Measurements from ENCODE around the gene RBBP8.

The RBBP8 gene

DNA sequence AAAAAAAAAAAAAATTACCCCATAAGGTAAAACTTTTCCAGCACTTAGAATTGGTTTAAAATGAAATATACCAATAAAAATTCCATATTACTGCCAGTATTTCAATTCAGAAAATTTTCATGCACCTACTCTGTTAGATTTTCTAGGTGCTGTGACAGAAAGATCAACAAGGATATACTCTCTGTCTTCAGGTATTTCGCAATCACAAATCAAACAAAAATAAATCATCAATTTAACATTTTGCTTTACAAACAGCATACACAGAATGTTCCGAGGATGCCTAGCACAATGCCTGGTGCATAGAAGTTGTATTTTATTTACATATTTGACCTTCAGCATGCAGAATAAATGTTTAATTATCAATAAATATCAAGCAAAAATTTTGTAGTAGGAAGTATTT is 66.5 kb downstream of the RBBP8 start:
- no peak for DNase-seq

DNA sequence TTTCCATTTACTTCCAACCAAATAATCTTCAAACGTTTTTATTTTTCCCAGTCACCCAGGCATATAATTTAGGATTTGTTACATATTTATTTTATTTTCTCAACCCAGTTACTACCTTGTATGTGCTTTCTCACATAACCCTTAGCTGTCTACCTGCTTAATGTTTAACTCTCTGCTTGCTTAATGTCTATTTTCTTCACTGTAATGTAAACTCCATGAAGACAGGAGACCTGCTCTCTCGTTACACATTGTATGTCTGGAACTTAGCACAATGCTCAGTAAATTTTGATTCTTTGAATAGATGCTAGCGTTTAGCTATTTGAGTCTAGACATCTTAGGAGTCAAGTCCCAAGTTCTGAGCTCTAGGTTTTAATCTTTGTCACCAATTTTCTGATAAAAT is 70.2 kb downstream of the RBBP8 start:
- no peak for DNase-seq

DNA sequence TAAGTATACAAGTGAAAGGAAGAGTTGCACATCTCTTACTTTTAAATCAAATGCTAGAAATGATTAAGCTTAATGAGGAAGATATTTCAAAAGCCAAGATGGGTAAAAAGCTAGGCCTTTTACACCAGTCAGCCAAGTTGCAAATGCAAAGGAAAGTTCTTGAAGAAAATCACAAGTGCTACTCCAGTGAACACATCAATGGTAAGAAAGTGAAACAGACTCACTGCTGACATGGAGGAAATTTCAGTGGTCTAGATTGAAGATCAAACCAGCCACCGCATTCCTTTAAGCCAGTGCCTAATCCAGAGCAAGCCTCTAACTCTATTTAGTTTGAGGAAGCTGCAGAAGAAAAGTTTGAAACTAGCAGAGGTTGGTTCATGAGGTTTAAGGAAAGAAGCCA is 79.1 kb downstream of the RBBP8 start:
- no peak for DNase-seq

DNA sequence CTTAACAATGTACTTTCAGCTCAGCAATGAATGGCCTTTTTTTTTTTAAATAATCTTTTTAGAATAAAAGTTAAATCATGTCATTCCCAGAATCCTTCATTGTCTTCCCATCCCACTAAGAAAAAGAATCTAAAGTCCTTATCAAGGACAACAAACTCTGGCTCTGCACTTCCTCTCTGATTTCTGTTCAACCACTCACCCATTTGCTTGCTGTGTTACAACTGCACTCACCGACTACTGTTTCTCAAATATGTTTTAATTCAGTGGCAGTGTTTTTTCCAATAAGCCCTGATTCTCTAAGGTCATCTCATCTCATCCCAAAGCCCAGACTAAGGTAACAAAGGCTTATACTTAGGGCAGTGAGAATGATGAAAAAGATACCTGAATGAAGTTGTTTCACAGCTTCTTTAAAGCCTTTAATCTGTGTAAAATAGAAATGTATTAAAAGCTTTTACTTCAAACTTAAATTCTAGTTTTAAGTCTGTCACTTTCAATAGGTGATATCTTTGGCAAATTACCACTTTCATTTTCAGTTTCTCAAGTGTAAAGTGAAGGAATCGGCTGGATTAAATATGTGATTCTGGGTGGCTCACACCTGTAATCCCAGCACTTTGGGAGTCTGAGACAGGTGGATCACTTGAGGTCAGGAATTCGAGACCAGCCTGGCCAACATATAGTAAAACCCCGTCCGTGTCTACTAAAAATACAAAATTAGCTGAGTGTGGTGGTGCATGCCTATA is 87.6 kb downstream of the RBBP8 start:
- no peak for DNase-seq

DNA sequence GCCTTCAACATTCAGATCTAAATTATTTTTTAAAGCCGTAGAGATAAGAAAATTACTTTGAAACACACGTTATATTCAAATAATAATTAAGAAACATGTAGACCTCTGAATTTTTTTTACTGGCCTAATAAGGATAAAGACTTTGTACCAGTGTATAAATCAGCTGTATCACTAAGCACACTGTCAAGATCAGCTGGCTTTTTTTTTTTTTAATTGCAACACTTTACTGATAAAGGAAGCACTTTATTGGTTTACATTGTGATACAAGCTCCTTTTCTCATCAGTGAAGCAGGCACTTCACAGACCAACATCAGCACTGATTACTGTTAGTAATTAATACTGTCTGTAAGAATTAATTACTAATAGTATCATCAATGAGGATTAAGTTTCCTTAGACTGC is 88.5 kb downstream of the RBBP8 start:
- no peak for DNase-seq

DNA sequence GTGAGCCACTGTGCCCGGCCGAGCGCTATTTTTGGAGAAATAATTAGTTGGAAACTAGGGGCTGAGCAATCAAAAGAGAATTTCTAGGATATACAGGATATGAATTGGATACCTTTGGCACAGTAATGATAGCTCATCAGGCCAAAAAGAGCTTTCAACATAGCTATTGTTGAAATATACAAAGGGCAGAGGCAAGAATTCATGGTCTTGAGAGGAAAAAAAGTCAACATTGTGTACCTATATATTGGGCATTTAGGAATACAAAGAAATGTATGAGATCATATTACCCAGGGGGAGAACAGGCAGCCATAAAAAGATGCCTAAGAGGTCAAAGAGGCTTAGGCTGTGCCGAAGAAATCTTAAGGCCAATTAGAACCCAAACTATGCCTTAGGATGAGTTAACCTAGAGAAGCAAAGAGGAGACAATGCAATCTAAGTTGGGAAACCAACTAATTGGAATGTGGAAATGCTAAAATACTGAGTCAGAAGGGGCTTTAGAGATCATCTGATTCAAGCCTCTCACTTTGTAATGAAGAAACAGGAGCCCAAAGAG is 99.0 kb downstream of the RBBP8 start:
- DNase-seq = no peak

DNA sequence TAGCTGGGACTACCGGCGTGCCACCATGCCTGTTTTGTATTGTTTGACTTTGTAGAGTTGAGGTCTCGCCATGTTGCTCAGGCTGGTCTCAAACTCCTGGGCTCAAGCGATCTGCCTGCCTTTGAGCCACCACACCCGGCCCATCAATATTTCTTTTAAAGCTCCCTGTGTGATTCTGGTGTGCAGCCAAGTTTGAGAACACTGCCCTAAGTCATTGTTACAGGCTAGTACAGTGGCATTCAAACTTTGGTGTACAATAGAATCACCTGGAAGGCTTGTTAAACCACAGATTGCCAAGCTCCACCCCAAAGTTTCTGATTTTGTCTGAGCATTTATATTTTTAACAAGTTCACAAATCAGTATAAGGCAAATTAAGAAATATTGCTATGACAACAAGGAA is 99.9 kb downstream of the RBBP8 start:
- DNase-seq = no peak

DNA sequence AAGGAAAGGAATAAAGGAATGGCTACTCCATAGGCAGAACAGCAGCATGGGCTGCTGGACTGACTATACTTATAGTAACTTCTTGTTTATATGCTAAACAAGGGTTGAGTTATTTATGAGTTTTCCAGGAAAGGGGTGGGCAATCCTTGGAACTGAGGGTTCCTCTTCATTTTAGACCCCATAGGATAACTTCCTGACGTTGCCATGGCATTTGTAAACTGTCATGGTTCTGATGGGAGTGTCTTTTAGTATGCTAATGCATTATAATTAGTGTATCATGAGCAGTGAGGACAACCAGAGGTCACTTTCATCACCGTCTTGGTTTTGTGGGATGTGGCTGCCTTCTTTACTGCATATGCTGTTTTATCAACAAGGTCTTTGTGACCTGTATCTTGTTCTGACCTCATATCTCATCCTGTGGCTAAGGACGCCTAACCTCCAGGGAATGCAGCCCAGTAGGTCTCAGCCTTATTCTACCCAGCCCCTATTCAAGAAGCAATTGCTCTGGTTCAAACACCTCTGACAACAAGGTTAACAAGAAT is 103.6 kb downstream of the RBBP8 start:
- DNase-seq = no peak

DNA sequence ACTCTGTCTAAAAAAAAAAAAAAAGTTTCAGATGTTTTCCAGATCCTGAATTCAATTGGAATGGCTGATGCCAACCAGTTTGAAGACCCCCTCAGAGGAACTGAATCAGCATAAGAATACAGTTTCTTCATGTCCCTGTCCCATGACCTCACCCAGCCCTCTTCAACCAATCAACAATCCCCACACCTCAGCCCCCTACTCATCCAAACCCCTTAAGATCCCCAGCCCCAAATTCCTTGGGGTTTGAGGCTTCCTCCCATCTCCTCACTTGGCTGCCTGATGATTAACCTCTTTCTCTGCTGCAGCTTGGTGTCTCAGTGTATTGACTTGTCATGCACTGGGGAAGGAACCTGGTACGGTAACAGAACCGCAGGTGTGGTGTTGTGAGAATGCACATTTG is 104.5 kb downstream of the RBBP8 start:
- DNase-seq = no peak

DNA sequence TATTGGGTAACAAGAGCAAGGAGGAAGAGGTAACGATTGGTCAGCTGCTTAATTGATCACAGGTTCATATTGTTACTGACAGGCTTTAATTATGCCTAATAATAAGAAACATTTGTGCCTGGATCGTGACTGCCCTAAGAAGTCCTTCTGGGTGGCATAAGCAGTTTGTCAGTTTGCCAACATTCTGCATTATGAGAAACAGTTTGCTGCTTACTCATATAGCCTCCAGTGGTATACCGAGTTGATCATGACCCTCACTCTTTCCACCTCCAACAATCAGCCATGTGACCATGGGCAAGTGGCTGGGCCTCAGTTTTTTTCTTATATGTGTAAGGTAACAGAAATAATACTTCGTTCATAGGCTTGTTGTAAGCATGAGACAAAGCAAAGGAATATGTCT is 105.6 kb downstream of the RBBP8 start:
- no peak for DNase-seq

DNA sequence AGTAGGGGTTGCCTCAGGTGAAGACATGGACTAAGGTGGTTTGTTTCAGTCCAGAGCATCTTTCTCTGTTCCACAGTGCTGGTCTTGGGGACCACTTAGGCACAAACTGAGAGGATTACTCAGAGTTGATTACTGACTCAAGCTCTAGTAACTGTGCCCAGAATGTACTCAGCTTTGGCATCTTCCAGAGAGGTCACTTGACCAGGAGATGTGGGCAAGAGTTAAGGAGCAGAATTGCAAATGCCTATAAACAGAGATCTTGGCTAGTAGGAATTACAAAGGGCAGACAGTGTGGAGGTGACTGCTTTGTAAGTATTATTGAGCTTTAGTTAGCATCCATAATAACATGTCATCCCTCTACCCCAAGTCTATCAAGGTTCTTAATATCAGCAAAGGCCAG is 109.0 kb downstream of the RBBP8 start:
- no peak for DNase-seq

DNA sequence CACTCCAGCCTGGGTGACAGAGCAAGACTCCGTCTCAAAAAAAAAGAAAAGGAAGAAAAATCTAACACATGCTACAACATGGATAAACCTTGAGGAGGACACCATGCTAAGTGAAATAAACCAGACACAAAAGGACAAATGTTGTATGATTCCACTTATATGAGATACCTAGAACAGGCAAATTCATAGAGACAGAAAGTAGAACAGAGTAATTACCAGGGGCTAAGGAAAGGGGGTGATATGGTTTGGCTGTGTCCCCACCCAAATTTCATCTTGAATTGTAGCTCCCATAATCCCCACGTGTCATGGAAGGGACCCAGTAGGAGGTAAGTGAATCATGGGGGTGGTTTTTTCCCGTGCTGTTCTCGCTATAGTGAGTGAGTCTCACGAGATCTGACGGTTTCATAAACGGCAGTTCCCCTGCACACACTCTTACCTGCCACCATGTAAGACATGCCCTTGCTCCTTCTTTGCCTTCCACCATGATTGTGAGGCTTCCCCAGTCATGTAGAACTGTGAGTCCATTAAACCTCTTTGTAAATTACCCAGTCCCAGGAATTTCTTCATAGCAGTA is 110.8 kb downstream of the RBBP8 start:
- no peak for DNase-seq

DNA sequence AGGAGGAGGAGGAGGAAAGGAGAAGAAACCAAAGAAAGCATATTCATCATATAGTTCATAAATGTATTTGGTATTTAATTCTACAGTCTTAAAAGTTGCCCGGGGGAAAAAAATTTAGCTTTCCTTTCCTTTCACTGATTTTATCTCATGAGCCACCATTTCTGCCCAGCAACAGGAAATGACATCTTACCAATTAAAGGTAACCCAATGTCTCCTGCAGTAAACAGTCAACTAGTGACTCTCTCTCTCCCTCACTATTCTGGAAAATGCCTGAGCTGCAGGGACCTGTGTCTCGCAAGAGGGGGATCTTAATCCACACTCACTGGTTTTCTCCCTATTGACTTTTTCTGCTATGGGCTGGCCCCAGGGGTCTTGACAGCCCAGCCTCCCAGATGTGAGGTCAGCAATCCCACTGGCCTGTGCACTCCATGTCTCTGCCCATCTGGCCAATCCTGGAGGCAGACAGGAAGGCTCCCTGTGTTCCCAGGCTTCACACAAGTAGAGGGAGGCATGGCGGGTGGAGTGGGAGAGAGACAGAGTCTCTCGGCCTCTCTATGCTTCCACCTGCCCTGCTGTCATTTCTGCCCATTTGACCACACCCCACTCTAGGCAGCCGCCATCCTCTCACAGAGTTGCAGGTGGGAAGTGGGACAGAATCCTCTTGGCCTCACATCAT is 116.7 kb downstream of the RBBP8 start:
- no peak for DNase-seq

DNA sequence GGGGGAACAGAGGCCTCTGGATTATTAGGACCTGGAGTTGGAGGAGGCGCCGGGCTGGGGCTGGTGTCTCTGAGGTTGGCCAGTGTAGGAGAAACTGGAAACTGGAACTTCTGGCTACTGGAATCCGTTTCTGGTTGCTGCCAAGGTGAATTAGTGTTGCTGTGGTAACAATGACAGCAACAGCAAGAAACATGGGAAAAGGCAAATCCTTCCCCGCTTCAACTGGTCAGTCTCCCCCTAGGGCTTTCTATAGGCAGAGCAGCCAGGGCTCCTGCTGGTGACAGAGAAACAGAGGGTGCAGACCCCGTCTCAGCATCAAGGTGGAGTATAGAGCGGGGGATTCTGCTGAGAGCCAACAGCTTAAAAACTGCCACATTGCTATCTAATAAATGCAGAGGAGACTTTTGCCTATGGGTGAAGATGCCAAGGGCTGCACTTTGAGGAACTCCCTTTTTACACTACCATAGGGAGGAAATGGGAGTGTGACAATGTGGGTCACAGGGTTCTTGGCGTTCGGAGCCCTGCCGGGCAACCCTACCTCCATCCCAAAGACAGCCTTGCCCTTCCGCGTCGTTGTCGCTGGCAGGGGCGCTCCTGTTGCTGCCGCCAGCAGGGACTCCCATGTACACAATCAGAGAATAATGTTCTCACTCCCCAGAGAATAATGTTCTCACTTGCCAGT is 120.8 kb downstream of the RBBP8 start:
- no peak for DNase-seq

DNA sequence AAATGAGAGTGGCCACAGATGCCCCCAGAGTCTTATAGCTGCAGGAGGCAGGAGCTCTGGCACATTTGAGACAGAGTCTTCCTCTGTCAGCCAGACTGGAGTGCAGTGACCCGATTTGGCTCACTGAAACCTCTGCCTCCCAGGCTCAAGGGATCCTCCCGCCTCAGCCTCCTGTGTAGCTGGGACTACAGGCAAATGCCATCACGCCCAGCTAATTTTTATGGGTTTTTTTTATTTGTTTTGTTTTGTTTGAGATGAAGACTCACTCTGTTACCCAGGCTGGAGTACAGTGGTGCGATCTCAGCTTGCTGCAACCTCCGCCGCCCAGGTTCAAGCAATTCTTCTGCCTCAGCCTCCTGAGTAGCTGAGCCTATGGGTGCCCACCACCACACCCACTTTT is 121.4 kb downstream of the RBBP8 start:
- DNase-seq = no peak

DNA sequence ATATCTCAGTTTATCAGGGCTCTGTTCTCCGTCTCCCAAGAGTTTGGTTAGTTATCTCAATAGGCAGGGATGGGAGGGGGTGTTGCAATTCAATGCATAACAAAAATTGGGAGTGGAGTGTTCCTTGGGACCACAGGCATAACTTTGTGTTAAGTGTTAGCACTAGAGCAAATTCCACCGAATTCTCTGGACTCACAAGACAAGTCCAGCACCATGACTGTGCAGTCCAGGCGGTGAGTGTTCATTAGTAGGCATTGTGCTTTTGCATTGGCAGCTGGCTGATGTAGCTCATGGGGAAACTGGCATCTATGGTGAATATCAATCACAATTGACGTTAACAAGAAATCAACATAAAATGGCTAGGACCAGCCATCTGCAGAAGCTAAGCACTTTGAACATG is 123.2 kb downstream of the RBBP8 start:
- no peak for DNase-seq

DNA sequence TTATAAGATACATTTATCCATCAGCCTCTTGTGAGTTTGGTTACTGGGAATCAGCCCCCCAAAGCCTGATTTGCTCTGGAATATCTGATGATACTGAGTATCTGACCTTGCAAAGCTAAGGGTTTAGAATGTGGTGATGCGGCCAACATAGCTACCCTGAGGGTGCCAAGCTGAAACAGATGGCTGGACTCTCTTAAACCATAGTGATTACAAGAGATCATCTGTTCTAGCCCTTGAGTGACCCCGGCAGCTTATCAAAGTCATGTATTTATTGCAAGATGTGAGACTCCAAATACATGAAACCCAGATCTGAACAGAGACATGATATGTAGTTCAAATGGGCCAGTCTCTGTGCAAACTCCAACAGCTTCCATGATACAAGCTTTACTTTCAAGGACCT is 124.0 kb downstream of the RBBP8 start:
- DNase-seq = no peak

DNA sequence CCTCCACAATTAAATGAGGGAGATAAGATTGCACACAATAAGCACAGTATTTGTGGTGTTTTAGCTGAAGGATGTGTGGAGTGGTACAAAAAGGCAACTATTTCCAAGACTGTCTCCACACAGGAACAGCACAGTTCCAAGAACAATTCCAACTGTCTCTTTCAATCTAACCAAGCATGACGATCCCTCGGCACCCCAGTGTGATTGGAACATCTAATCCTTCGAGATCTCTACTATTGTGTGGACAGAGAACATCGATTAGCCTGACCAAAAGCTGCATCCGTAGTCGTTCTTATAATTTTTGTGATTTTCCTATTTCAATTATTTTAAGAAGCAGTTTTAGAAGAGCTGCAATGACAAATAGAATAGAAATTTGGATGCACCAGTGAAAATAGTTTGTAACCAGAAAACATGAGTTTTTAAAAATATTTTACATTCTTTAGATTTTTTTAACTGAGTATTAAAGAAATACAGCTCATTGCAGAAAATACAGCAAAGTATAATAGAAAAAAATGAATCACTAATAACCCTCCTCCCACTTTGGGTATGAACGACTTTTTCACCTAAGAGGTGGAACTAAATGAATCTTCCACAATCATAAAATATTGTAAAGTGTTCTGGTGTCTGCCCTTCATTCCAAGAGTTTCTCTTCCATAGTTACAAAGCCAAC is 125.8 kb downstream of the RBBP8 start:
- DNase-seq = no peak

DNA sequence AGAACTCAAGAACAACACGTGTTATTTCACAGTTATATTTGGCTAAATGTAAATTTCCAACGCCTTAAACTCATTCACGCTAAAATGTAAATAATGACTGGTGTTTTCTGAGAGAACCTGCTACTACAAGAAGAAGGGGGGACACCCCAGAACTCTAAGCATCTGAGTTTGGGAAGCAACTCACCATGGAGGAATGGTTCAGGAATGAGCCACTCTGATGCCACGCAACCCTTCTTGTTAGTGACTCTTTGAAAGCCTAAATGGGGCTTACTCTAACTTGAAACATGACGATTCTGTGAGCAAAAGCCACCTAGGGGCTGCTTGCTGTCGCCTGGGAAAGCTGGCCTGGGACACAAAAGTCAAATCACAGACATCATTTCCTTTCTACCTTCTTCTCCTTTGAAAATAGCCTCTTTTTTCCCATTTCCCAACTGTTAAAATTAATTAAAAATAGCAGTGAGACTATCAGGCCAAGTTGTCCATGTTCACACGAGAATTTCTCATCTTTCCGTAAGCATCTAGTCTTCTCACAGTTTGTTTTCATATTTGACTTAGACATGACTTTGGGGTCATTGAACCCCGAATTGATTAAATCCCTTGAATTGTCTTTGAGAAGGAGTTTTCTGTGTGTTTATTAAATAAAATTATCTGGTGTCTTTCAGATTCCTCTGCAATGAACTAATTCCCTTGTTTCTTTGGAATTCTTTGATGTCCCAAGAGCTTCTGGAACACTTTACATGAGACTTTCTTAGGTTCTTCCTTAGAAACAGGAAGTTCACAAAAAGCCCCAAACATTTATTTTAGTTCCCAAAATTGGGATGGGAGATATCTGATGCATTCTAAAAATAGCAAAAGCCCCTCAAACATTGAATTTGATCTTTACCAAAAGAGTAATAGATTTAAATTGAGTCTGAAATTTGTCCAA is 126.7 kb downstream of the RBBP8 start:
- DNase-seq = no peak

DNA sequence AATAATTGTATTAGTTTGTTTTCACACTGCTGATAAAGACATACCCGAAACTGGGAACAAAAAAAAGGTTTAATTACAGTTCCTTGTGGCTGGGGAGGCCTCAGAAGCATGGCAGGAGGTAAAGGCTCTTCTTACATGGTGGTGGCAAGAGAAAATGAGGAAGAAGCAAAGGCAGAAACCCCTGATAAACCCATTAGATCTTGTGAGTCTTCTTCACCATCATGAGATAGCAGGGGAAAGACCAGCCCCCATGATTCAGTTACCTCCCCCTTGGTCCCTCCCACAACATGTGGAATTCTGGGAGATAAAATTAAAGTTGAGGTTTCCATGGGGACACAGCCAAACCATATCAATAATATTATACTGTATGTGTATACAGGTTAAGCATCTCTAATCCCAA is 128.9 kb downstream of the RBBP8 start:
- no peak for DNase-seq

DNA sequence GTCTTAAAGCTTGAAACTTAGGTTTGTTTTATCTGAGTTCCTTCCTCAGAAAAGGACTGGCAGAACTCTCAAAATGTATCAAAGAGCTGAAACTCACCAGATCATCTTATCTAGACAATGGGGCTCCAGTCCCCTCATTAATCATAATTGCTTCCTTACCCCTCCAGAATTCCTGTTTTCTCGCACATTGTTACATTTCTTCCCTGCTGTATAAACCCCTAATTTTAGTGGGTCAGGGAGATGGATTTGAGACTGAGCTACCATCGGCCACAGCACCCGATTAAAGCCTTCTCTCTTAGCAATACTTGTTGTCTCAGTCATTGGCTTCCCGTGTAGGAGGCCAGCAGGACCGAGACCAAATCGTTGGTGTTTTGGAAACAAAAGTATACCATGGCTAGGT is 130.4 kb downstream of the RBBP8 start:
- no peak for DNase-seq
